GM18868 (cell line): ENCODE data around the gene DLGAP1.
"Not testable (repeated sequence)": the region's sequence is repeated elsewhere in the genome, so short reads cannot be mapped to it uniquely, and the experiment has no call there.

ENCODE experiments used
- ATAC-seq: cut with Tn5 transposase; IDR thresholded peaks from one replicate; pipeline ENCODE4 v1.9.1; 2021; ENCODE audit warnings: mild to moderate bottlenecking, moderate library complexity; ENCODE audit not compliant: unreplicated experiment

Gene DLGAP1

DNA sequence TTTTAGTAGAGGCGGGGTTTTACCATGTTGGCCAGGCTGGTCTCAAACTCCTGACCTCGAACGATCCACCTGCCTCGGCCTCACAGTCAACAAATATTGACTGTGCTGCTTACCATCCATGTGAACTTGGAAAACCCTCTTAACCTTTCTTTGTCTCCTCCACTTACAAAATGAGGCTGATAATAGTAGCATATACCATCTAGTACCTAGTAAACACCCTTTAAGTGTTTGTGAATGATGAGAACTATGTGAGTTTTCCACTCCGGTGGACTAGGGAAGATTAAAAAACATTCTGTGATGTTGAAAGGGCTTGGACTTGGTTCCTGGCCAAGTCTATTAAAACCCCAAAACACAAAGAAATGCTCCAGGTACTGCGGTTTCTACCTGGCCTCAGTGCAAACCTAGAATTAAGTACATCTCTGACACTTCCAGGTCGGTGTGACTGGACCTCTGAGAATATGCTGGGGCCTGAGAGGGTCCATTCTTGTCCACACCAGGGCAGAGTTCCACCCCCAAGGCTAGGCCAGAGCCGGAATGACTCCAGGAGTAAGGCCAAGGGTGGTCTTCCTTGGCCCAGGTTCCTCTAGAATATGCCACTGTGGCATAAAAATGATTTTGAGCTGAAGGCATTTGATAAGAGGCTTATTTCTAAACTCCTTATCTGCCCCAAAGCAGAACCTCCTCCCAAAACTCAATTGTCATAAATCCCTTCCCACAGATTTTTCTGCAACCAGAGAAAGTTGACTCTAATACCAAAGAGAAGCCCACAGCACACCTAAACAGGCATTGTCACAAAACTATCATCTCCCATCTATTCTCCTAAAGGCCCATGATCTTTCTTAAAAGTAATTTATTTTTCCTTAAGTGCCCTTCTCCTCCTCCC is 787.6 kb downstream of the DLGAP1 start:
- no peak for ATAC-seq

DNA sequence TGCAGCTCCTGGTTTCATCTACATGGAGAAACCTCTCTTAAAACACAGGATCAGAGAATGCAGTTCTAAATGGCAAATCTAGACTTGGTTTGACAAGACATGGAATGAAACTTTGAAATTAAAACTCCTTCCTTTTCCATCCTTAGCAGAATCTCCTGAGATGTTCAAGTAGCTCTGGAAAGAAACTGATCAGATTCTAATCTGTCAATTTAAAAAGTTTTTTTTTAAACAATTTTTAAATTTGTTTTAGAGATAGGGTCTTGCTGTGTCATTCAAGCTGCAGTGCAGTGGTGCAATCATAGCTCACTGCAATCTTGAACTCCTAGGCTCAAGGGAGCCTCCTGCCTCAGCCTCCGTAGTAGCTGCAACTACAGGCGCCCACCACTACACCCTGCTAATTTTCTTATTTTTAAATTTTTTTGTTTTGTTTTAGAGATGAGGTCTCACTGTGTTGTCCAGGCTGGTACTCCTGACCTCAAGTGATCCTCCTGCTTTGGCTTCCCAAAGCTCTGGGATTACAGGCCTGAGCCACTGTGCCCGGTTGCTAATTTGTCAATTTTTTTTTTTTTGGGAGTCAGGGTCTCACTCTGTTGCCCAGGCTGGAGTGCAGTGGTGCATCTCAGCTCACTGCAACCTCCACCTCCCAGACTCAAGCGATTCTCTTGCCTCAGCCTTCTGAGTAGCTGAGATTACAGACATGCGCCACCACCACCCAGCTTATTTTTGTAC is 788.4 kb downstream of the DLGAP1 start:
- no peak for ATAC-seq

DNA sequence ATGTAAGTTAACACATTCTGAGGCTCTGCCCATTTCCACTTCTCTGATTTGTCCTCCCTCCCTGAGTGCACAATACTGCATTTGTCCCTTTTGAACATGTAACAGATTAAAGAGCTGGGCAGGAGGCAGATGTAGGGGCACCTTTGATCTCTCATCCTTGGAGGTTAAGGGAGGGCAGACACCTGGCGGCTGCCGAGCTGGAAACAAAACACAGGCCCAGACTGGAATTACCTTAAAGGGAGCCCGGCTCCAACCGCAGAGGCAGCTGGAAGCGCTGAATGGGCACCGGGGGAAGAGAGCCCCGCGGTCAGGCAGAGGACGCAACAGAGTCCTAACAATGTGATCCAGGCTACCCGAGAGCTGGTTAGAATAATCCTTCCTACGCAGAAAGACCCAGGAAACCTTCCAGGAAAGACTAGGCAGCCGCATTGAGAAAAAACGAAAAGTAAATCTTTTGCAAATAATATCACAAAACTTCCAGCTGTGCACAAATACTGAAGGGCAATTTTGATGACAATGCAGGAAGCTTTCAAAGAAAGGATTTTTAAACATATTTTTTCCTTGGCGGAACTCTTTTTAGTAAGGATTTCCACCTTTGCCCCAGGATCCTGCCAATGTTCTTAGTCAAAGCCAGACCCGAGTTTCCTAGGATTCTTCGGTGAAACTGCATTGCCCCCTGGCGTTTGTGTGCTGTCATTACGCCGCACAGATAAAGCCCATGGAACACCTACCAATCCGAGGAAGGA is 789.2 kb downstream of the DLGAP1 start:
- ATAC-seq = peak; percentile 61

DNA sequence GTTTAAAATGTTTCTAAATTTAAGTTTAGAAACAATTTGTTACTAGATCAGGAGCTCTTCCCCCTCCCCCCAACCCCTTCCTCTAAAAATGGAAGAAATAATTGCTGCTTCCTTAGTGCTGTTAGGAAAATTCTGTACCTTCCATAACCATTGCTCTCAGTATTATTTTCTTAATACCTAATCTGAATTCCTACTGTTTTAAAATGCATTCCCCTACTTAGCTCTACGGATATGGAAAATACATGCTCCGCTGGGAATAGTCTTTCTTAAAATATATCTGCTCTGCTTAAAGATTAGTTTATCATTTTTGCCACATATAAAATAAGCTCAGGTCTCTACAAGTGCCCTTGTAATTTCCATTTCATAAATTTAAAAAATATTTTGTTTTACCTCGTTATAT is 789.9 kb downstream of the DLGAP1 start:
- ATAC-seq = no peak

DNA sequence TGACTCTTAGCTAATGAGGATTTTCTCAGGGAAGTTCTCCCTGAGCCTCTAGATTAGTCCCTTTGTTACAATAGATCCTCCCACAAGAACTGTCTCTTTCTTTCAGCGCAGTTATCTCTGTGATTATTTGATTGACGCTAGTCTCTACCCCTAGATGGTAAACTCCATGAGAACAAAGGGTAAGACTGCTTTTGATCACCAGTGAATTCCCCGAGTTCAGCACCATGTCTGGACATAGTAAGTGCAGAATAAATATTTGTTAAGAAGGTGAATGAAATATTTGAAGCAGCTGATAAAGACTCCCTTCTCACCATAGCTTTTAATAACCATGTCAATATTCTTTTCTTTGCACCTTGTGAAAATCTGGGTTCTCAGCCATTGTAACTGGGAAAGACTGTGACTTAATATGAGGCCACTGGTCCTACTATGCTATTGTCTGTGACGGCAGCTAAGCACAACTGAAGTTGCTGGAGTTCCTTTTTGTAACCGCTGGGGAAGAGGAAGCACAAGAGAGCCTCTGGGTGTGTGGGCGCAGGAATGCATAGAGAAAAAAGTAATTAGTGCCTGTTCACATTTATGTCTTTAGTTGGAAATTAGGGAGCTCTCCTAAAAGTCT is 790.4 kb downstream of the DLGAP1 start:
- no peak for ATAC-seq

DNA sequence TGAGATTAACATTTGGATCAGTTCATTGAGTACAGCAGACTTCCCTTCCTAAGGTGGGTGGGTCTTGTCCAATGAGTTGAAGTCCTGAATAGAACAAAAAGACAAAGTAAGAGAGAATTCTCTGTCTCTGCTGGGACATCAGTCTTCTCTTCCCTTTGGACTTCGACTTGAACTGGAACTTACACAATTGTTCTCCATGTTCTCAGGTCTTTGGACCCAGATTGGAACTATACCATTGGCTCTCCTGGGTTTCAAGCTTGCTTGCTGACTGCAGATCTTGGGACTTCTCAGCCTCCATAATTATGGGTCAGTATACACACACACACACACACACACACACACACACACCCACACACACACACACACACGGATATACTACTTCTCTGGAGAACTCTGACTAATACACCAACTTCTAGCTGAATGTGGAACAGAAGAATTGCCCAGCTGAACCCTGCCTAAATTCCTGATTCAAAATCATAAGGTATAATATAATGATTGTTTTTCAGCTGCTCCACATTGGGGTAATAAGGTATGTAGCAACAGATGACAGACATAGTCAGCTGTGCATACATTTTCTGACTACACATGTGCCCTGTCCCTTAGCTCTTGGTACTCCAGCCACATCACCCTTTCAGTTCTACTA is 791.1 kb downstream of the DLGAP1 start:
- no peak for ATAC-seq

DNA sequence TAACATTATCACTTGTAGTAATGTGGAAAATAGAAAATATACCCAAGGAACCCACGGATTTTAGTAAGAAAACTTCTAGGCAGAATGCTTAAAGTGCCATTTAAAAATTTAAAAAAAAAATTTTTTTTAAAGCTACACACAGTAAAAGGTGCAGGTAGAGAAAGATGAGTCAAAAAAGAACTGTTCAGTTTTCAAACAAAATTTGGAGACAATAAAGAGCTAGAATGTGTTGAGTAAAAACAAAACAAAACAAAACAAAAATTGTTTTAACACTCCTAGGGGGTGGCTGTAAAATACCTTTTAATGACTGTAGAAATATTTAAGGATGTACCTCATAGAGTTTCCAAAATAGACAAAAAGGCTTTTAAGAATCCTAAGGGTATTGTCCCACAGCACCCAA is 793.1 kb downstream of the DLGAP1 start:
- ATAC-seq = no peak

DNA sequence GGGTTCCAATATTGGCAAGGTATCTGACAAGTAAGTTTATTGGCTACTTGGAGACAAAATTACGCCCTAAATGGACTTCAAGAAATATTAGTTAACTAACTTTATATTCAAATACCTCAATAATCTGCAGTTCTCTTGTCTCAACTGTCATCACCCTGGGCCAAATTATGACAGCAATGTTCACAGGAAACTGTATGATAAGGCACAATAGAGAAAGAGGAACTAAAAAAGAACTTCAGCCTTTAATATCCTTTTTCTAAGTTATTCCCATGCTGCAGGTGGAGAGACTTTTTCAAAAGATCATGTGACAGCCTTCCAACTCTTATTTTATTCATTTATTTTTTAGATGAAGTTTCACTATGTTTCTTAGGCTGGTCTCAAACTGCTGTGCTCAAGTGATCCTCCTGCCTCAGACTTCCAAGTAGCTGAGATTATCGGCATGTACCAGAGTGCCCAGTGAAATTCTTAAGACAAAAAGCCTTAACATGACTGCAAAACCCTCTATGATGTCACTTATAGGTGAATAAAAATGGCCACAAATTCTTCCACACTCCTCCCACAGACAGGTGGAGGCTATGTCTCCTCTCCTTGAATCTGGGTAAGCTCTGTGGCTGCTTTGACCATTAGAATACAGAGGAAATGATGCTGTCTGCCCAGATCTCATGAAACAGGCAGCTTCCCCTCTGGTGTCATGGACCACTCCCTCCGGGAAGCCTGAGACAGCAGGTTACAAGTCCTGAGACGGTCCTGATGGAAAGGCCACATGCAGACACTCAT is 794.2 kb downstream of the DLGAP1 start:
- ATAC-seq = peak; percentile 64

DNA sequence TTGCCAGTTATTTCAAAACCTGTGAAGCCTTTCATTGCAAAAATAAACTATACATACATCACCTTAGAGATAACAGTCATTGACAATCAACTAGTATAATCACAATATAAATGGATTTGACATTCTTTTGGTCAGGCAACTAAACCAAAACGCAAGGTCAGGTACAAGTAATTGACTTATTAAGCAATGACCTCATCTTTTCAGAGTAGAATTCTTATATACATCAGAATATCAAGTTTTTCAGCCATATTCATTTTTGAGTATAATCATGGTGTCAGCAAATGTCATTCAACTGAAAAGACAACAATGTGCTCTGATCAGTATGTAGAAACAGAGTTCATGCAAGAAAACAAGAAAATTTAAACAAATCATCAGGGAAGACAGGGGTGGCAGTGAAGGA is 796.6 kb downstream of the DLGAP1 start:
- ATAC-seq = no peak

DNA sequence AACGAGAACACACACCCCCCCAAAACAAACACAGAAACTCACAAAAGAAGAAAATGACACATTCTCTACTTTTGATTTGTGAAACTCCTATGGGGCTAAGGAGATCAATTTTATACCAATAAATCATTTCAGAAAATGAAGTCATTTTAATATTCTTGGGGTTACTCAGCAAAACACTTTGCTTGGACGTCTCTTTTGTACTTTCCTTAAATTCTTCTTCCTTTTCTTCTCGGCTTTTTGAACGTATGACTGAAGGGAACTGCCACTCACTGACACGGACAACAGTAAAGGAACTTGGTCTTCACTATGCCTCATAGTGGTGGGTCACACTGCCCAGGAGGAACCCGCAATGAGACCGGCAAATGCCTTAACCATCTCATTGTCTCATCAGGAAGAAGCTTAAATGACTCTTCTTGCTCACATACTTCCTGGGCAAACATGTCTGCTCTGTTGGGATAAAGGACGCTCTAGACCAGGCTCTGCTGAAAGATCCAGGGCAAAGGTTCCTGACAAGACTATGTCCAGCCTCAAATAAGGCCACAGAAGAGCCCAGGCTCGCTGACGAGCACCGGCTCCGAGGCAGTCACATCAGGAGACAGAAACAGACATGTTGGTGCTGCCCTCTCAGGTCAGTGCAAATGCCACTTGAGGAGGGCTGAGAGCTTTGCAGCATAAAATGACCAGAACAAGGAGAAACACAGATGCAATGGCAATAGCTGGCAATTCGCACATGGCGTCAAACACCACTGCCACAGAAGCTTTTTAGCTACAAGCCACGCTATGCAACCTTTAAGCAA is 799.7 kb downstream of the DLGAP1 start:
- no peak for ATAC-seq

DNA sequence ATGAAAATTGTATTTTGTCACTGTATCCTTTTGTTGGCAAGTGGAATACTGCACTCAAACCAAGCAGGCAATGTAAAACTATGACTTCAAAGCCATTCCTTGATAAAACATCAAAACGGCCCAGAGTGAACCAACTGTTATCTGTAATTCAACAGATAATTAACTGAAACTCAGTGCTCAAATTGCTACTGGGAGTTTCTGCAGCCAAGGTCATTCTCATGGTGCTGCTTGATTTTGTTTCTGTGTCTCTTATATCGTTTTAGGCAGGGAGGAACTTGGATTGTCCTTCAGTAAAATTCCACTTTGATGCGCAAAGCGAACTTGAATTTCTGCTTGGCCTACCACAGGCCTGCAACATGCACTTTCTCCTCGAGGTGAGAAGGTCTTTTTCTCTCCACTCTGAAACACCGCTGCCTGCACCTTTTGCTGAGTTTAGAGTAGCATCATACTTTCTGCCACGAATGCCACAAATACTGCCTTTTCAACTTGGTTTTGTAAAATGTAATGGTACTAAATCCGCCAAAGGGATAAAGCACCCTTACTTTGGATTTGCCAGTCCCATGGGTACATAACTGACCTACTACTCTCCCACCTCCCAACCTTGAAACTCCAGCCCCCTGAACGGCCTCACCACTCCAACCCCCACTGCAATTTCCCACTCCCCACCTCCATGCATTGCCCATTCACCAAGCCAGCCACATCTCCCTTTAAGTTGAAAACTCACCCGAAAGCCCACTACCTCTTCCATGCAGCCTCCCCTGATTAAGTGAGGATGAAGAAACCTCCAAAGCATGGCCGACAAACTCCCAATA is 800.5 kb downstream of the DLGAP1 start:
- no peak for ATAC-seq

DNA sequence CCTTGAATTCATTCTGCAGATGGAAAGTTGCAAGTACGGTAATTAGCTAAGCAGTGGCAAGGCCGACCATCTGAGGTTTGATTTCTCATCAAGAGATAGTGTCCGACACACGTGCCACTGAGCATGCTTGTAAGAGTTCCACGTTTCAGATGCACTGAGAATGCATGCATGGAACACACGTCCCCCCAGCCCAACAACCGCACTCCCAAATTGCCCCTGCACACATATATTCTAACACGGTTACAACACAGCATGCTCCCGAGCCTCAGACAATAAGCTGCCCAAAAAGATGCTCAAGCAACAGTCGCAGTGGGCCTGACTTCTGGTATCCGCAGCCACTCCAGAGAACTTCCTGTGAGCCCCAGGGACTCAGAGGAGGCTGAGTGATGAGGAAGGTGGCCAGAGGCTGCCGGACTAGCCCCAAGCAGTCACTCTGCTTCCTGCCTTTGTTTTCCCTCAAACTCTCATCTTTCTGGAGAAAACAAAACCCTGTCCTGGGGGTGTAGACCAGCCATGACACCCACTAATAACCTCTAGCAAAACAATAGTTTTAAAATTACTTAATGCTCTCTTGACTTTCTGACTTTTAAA is 801.2 kb downstream of the DLGAP1 start:
- no peak for ATAC-seq

DNA sequence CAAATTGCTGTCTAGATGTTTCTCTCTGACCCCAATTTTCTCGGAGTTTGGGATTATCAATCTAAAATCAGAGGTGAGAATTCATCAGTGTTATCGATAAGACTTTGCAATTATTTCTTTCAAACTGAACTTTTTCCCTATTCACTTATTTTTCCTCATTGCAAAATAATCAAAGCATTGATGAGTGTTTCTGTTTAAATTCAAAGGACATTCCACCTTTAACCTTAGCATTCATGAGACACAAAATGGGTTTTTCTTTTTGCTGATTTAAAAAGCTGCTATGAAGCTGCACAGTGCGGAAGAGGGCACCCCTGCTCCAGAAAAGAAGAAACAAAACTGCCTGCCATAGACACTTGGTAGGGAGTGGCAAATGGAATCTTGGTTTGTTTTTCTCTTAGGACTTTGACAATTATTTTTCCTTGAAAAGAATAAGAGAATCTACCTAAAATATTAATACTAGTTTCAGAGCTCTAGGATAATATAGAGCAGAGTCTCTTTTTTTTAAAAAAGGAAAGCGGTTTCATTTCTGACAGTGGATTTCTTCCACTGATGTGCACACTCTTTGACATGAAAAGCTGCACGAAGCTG is 801.8 kb downstream of the DLGAP1 start:
- ATAC-seq = no peak

DNA sequence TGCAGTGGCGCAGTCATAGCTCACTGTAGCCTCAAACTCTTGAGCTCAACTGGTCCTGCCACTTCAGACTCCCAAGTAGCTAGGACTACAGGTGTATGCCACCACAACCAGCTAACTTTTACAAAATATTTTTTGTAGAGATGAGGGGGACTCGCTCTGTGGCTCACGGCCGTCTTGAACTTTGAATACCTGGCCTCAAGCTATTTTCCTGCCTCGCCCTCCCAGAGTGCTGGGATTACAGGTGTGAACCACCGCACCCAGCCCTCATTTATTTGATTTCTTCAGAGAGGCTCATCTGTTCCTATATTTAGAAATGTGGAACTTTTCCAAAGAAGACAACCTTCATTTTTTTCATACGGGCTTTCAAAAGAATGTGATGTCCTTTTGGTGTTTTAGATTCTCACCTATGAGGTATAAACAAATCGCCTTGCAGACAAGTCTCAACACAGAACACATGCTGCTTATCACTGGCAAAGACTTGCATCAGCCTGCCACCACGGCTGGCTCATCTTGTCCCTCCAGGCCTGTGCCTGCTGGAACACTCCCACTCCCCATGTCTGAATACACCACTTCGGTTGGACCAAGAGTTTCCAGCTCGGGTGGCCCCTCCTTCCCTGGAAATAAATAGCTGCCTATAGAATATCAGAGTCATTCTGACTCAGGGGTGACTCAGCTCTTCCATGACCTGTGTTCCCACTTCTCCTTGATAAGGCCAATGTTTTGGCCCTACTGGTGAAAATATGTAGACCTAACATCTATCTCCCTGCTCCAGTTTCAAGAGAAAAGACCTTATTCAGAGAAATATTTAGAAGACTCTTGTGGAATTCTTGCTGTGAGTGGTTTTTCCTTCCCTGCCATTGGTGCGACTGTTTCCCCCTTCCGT is 802.5 kb downstream of the DLGAP1 start:
- ATAC-seq = no peak

DNA sequence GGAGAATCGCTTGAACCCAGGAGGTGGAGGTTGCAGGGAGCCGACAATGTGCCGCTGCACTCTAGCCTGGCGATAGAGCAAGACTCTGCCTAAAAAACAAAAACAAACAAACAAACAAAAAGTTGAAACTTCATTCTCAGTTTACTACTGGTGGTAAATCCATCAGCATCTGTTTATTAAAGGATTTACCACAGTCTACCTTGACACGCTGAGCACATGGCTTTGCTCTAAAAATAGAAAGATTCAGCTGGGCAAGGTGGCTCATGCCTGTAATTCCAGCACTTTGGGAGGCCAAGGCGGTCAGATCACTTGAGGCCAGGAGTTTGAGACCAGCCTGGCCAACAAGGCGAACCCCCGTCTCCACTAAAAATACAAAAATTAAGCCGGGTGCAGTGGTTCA is 803.8 kb downstream of the DLGAP1 start:
- ATAC-seq = no peak

DNA sequence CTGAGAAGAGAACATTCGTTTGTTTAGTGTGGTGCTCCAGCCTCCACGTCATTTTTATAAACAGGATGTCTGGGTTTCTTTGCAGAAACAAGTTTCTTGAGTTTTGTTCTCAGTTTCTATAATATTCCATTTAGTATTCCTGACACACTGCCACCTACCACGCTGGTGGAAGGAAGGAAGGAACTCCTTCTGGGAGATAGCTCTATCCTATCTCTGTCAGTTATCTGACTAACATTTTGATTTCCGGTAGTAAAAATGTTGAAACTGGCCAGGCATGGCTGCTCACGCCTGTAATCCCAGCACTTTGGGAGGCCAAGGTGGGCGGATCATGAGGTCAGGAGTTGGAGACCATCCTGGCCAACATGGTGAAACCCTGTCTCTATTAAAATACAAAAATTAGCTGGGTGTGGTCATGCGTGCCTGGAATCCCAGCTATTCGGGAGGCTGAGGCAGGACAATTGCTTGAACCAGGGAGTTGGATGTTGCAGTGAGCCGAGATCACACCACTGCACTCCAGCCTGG is 804.5 kb downstream of the DLGAP1 start:
- not testable (repeated sequence) for ATAC-seq
